ENCODE data around the gene ZNF213. TPM values are rescaled to one million over a fixed set of nuclear protein-coding genes. Genes with fewer than 3 reads are reported as not detected.
A peak's percentile ranks its signal among the peaks of the same experiment; 100 is the strongest.

ZNF213 gene
- total and polyA plus RNA-seq, 2 experiments from 2014 or later: 2.9 to 10.4 TPM

DNA sequence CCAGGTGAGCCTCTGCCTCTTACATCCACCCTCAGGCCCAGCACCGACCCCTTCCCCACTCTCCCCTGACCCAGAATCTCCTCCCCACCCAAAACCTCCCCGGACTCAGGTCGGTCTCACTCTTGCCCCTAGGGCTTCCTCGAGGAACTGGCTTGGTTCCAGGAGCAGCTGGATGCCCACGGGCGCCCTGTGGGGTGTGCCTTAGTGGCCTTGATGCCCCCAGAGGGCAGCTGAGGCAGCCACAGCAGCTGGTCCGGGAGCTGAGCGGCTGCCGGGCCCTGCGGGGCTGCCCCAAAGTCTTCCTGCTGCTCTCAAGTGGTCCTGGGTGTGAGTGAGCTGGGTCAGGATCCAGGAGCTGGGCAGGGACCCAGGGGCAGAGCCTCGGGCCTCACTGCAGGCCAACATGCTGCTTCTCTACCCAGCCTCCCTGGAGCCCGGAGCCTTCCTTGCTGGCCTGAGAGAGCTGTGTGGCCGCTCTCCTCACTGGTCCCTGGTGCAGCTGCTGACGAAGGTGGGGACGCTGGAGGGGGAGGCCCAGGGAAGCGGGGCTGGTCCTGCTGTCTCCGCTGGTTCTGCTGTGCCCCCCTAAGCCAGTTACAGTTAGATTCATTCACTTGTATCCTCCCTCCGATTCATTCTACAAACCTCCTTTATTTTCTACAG is 9.6 kb downstream of the ZNF213 start:
- Histone ChIP-seq H3K4me2 (no peak overlapping the region), H2AFZ (no peak overlapping the region), H3K4me3 (no peak overlapping the region), H3F3A (replicated peaks; ENCODE audit: low read depth) (peaks cover 13% of the 10 kb centered on the region; the same call in 1 of the 2 replicates), H3K27me3 (ENCODE audit: insufficient read depth) (peaks cover 16% of the 10 kb centered on the region), H3K27ac (ENCODE audit: low read depth) (no peak overlapping the region), H3K9me2 (ENCODE audit: insufficient read depth) (no peaks in the 10 kb centered on the region), H3K36me3 (ENCODE audit: insufficient read depth) (no peaks in the 10 kb centered on the region), H3K79me2 (replicated peaks; ENCODE audit: insufficient read depth) (no peaks in the 10 kb centered on the region), H4K20me1 (replicated peaks; ENCODE audit: insufficient read depth) (no peaks in the 10 kb centered on the region), H3K4me1 (ENCODE audit: insufficient read depth) (peaks cover 5% of the 10 kb centered on the region; the same call in 1 of the 2 replicates)
- no peak for TF ChIP-seq ZNF114 (CRISPR knock-in tag; IDR thresholded peaks at IDR 0.05)
- TF ChIP-seq ETS1 (IDR thresholded peaks at IDR 0.05): no peak
- no peak for TF ChIP-seq NANOG (IDR thresholded peaks at IDR 0.05; ENCODE audit: borderline replicate concordance)
- TF ChIP-seq EZH2 (IDR thresholded peaks at IDR 0.05; ENCODE audit: low read depth, unreplicated experiment): no peak
- TF ChIP-seq, protein P1, sequence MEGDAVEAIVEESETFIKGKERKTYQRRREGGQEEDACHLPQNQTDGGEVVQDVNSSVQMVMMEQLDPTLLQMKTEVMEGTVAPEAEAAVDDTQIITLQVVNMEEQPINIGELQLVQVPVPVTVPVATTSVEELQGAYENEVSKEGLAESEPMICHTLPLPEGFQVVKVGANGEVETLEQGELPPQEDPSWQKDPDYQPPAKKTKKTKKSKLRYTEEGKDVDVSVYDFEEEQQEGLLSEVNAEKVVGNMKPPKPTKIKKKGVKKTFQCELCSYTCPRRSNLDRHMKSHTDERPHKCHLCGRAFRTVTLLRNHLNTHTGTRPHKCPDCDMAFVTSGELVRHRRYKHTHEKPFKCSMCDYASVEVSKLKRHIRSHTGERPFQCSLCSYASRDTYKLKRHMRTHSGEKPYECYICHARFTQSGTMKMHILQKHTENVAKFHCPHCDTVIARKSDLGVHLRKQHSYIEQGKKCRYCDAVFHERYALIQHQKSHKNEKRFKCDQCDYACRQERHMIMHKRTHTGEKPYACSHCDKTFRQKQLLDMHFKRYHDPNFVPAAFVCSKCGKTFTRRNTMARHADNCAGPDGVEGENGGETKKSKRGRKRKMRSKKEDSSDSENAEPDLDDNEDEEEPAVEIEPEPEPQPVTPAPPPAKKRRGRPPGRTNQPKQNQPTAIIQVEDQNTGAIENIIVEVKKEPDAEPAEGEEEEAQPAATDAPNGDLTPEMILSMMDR (conservative IDR thresholded peaks at IDR 0.05; ENCODE audit: low read depth in 2 of 2): no peak
- TF ChIP-seq JUNB (IDR thresholded peaks at IDR 0.05; ENCODE audit: unreplicated experiment): no peak
- TF ChIP-seq CREB1 (CRISPR knock-in tag; IDR thresholded peaks at IDR 0.05; ENCODE audit: low read depth): no peak
- no peak overlapping the region; the same call in 2 of the 3 replicates for H3K4me3 Mint-ChIP-seq
- peaks cover 6% of the 10 kb centered on the region for H3K36me3 Mint-ChIP-seq (ENCODE audit: low read depth)
- H3K27ac Mint-ChIP-seq: no peak overlapping the region
- peaks cover 3% of the 10 kb centered on the region; the same call in 2 of the 3 replicates for H3K9me3 Mint-ChIP-seq
- ATAC-seq: peak; percentile 11; the same call in 2 of the 3 replicates
- DNase-seq (ENCODE audit: low spot score): no peak
- H3K27me3 Mint-ChIP-seq (ENCODE audit: insufficient read depth, low read depth, poor library complexity): peaks cover 25% of the 10 kb centered on the region
- H3K4me1 Mint-ChIP-seq: peaks cover 10% of the 10 kb centered on the region

GRCh38 chr16:3145151-3145550 is 10.3 kb downstream of the ZNF213 start:
- ATAC-seq: no peak
- no peaks in the 10 kb centered on the region for H3K9me2 ChIP-seq (ENCODE audit: insufficient read depth)
- TF ChIP-seq, protein P1 (conservative IDR thresholded peaks at IDR 0.05; ENCODE audit: low read depth in 2 of 2): no peak
- no peak for TF ChIP-seq ZNF114 (CRISPR knock-in tag; IDR thresholded peaks at IDR 0.05)
- TF ChIP-seq EZH2 (IDR thresholded peaks at IDR 0.05; ENCODE audit: low read depth, unreplicated experiment): no peak
- no peak for TF ChIP-seq EZH2phosphoT487 (IDR thresholded peaks at IDR 0.05; ENCODE audit: unreplicated experiment)
- TF ChIP-seq STAT1 (IDR thresholded peaks at IDR 0.05; ENCODE audit: unreplicated experiment): no peak
- no peak for TF ChIP-seq POLR2AphosphoS5 (IDR thresholded peaks at IDR 0.05; ENCODE audit: low read depth)
- no peak for TF ChIP-seq REST (IDR thresholded peaks at IDR 0.05; ENCODE audit: unreplicated experiment)
- no peak for TF ChIP-seq NANOG (IDR thresholded peaks at IDR 0.05; ENCODE audit: borderline replicate concordance)
- TF ChIP-seq JUNB (IDR thresholded peaks at IDR 0.05; ENCODE audit: unreplicated experiment): no peak
- no peak for TF ChIP-seq ZNF331 (CRISPR knock-in tag; IDR thresholded peaks at IDR 0.05; ENCODE audit: low read depth)
- TF ChIP-seq ETS1 (IDR thresholded peaks at IDR 0.05): no peak

More at GRCh38 chr16:3145151-3145550, 10.3 kb downstream of the ZNF213 start:
- Mint-ChIP-seq H3K27ac (no peak overlapping the region), H3K4me1 (peaks cover 10% of the 10 kb centered on the region), H3K4me3 (no peak overlapping the region; the same call in 2 of the 3 replicates), H3K9me3 (peaks cover 3% of the 10 kb centered on the region; the same call in 2 of the 3 replicates), H3K36me3 (ENCODE audit: low read depth) (peaks cover 6% of the 10 kb centered on the region), H3K27me3 (ENCODE audit: insufficient read depth, low read depth, poor library complexity) (peaks cover 20% of the 10 kb centered on the region)
- peaks cover 15% of the 10 kb centered on the region; the same call in 1 of the 2 replicates for H3F3A ChIP-seq (replicated peaks; ENCODE audit: low read depth)
- H3K27me3 ChIP-seq (ENCODE audit: insufficient read depth): peaks cover 16% of the 10 kb centered on the region
- H3K27ac ChIP-seq (ENCODE audit: low read depth): no peak overlapping the region
- H3K79me2 ChIP-seq (replicated peaks; ENCODE audit: insufficient read depth): no peaks in the 10 kb centered on the region
- peaks cover 5% of the 10 kb centered on the region; the same call in 1 of the 2 replicates for H3K4me1 ChIP-seq (ENCODE audit: insufficient read depth)
- H3K4me2 ChIP-seq: no peak overlapping the region
- H3K36me3 ChIP-seq (ENCODE audit: insufficient read depth): no peaks in the 10 kb centered on the region
- no peak overlapping the region for H2AFZ ChIP-seq
- no peak overlapping the region for H3K4me3 ChIP-seq
- H4K20me1 ChIP-seq (replicated peaks; ENCODE audit: insufficient read depth): no peaks in the 10 kb centered on the region
- no peak for DNase-seq (ENCODE audit: low spot score)
